Measurements from ENCODE around the gene TECR.

TECR gene

DNA sequence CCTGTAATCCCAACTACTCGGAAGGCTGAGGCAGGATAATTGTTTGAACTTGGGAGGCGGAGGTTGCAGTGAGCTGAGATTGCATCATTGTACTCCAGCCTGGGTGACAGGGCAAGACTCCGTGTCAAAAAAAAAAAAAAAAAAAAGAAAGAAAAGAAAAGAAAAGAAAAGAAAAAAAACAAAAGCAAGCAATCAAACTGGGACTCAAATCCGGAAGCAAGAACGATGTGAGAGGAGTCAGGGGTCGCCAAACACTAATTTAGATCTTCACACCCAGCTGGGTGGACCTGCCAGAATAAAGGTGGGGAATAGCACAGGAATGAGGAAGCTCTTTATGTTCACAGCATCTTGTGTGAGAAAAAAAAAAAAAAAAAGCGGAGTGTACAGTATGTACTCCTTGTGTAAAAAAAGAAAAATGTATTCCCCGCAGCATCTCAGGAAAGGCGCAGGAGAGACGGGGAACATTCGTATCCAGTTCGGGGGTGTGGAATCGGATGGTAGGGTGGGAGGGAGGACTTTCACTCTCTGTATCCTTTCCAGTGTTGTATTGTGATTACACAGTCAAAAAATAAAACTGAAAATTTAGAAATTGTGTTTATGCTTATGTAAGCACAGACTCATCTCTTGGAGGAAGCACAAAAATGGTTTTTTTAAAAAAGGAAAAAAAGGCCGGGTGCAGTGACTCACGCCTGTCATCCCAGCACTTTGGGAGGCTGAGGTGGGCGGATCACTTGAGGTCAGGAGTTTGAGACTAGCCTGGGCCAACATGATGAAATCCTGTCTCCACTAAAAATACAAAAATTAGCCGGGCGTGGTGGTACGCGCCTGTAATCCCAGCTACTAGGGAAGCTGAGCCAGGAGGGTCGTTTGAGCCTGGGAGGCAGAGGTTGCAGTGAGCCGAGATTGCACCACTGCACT lies 18.8 kb upstream of the TECR start:
- no peak for DNase-seq (ENCODE audit: low read depth in 2 of 2)

DNA sequence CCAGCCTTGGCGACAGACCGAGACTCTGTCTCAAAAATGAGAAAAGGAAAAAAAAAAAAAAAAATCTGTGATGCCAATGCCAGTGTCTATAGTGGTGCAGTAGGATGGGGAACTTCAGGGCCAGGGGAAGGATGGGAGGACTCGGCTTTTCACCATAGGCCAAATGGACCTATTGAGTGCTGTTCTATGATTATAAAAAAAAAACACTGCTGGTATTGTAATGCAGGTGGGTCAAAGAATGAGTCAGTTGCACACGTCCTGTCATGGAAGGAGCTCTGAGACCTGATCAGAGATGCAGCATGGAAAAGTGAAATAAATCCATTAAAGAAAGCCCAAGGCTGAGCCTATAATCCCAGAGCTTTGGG lies 18.2 kb upstream of the TECR start:
- no peak for DNase-seq (ENCODE audit: low read depth in 2 of 2)

DNA sequence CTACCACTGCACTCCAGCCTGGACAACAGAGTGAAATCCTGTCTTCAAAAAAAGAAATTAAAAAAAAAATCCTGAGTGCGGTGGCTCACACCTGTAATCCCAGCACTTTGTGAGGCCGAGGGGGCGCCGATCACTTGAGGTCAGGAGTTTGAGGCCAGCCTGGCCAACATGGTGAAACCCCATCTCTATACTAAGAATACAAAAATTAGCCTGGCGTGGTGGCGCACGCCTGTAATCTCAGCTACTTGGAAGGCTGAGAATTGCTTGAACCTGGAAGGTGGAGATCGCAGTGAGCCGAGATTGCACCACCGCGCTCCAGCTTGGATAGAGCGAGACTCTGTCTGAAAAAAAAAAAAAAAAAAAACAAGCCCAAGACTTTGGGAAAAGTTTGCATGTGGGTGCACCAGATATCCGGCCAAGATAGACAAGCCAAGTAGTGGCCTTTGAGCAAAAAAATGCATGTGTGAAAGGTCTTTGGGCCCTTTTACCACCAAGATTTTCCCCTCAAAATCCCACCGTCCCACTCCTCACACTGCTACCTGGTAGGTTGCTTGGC lies 16.9 kb upstream of the TECR start:
- DNase-seq (ENCODE audit: low read depth in 2 of 2): no peak

DNA sequence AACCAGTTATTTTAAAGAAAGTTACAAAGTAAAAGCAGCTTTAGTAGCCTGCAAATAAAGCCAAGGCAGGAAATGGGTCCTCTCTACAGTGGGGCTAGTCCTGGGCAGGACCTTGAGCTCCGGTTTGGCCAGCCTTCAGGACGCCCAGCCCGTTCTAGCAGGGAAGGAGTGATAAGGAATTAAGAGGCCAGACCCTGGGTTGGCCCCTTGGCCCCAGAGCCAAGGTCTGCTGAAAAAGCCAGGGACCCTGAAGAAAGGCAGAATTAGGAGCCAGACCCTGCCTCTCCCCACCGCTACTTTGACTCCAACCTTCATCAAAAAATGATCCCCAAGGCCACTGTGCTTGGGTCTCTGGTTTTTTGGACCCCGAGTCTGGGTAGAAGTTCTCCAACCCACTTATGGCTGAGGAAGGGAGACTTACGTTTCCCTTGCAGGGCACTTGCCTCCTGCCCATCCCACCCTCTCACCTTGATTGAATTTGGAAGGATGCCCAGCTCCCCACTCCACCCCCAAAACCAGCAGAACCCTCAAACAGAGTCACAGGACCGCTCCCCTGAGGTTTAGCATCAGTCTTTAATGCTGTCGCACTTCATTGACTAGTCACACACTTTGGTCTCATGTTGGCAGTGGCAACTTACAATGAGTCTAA lies 15.1 kb upstream of the TECR start:
- no peak for DNase-seq (ENCODE audit: low read depth in 2 of 2)

DNA sequence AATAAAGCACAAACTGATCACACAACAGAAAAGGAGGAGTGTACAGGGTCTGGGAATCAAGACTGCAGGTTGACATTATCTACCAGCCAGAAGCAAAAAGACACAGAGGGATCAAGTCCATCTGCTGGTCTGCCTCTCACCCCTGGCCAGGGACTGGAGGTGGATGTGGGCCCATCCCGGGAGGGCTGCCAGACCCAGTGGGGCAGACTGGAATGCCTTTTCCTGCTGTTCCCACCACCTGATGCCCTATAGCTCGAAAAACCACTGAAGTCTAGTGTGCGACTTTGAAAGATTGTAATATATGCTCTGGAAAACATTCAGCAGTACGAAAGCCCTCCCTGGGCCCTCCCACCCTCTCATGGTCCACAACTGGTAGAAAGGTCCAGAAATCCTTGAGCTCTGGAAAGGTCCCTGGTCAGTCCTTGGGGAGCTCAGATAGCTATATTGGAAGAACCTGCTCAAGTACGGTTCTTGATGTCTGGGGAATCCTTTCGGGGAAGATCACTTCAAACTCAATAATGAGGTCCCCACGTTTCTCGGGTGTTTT lies 13.8 kb upstream of the TECR start:
- DNase-seq (ENCODE audit: low read depth in 2 of 2): no peak

DNA sequence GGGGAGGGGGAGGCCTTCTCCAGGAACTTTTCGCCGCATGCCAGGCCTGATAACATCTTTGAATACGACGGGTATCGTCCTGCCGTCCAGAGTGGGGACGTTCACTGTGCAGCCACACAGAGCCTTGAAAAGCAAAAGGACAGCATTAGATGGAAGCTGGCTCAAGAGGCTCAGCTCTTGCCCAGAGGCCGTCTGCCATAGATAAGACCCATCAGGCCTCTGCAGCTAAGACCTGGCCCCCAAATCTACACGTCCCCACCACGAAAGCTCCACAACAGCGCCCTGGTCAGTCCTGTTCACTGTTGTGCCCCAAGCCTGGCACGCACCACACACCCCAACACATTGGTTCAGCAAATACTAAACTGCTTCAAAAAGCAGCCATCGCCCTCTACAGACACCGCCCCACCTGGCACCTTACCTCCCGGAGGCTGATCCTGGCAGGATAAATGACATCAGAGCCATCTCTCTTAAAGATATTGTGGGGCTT lies 13.3 kb upstream of the TECR start:
- DNase-seq (ENCODE audit: low read depth in 2 of 2): no peak

DNA sequence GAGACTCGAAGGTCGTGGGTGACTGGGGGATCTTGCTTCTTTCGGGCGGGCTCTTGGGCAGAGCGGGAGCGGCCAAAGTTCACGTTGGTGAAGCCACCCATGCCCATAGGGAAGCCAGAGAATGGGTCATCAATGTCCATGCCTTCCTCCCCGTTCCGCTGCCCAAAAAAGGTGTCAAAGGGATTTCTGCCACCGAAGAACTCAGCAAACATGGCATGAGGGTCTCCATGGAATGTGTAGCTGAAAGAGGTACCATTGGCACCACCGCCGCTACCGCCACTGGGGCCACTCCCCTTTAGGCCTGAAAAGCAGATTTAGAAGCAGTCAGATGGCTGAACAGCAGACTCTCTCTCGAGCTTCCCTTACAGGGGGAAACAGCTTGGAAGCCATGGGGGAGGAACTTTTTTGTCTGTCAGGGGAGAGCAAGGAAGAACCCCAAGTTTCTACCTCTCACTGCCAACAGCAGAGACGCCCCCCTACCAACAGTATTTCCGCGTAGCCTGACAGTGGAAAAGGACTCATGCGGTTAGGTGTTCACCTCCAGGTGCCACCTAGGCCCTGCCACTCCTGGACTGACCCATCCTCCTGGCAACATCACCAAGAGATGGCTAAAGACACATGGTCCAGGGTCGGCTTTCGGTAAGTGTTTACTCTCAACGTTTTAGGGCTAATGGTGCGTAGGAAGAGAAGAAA lies 12.5 kb upstream of the TECR start:
- no peak for DNase-seq (ENCODE audit: low read depth in 2 of 2)

DNA sequence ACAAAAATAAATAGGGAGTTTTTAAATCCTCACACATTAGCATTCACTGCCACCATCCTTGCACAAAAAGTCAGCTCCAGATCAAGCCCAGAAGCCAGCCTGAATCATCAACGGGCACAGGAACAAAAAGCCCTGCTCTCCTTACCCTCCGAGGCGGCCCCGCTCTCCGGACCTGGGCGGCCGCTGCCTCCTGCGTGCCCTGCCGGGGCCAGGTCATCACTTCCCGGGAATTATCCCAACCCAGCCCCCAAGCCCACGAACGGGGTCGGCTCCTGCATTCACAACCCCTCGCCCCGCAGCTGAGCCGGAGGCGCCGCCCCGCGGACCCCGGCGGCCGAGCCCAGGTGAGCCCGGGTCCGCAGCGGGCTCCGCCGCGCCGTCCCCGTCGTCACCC lies 12.0 kb upstream of the TECR start:
- no peak for DNase-seq (ENCODE audit: low read depth in 2 of 2)

DNA sequence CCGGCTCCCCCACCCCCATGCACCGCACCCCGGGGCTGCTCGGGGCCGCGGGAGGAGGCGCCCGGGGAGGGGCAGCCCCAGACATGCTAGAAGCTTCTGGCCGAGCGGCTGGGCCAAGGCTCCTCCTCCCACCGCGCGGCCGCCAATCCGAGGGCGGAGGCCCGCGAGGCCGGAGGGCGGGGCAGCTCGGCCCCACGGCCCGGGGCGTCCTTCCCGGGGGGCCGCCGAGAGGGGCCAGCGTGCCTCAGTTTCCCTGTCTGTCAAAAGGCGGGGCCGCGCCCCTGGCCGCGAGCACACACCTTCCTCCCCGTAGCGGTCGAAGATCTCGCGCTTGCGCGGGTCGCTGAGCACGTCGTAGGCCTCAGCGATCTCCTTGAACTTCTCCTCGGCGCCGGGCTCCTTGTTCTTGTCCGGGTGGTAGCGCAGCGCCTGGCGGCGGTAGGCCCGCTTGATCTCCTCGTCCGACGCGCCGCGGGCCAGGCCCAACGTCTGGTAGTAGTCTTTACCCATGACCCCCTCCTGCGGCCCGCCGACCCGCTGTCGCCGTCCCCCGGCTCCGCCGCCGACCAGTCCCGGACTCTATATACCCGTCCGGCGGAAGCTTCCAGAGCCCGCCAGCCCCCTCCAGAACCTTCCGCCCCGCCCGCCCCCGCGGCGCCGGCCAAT lies 11.4 kb upstream of the TECR start, which contains the start of gene DNAJB1:
TSS of gene DNAJB1 (minus strand) at position 558 of the 666 bp plus-strand sequence. CDS start at position 510, 48 bp downstream.
- DNase-seq (ENCODE audit: low read depth in 2 of 2): peak; percentile 52 to 57

DNA sequence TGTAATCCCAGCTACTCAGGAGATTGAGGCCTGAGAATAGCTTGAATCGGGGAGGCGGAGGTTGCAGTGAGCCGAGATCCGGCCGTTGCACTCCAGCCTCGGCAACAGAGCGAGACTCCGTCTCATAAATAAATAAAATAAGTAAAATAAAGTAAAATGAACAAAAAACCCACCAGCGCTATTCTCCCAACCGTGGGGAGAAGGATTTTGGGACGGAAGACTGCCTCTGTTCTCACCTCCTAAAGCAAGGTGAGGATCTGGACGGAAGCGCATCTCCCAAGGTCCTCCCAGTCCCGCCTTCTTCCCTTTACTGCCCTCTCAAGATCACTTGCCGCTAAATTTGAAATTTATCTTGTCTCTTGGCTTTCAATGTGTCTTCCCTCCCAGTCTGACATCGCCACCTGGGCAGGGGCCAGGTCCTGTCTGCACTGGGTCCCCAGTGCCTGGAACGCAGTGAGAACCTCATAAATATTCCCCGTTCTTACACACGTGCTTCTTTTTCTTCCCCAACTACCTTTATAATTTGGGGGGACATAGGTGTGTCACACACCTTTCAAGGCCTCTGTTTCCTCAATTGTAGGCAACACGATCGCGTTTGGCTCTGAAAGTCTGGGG lies 10.0 kb upstream of the TECR start:
- DNase-seq (ENCODE audit: low read depth in 2 of 2): no peak

DNA sequence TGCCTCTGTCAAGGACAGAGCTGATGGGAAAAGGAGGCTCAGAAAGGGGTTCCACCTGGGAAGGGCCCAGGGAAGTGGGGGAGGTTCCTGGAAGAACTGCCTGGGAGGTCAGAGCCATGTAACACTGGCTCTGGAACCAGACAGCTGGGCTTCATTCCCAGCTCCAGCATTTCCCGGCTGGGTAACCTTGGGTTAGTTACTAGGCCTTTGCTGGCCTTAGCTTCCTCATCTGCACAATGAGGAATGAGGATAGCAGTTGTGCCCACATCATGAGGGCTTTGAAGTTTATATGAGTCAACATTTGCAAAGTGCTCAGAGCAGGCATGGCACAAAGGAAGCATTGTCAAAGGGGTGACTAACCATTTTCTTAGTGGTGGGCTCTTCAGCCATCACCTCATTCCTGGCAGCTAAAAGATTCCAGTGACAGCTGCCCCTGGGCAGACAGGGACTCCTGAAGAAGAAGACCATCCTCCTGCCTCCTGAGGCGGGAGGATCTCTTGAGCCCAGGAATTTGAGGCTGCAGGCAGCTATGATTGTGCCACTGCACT lies 9.5 kb upstream of the TECR start:
- DNase-seq (ENCODE audit: low read depth in 2 of 2): no peak

DNA sequence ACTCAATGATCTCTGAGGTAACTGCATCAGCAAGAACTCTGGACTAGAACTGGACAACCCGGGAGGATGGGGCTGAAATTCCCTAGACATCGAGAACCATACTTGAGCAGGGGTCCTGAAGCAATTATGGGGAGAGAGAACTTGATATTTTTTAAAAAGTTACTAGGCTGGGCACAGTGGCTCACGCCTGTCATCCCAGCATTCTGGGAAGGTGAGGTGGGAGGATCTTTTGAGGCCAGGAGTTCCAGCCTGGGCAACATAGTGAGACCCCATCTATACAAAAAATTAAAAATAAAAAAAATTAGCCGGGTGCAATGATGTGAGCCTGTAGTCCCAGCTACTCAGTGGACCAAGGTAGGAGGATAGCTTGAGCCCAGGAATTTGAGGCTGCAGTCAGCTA lies 8.9 kb upstream of the TECR start:
- no peak for DNase-seq (ENCODE audit: low read depth in 2 of 2)

DNA sequence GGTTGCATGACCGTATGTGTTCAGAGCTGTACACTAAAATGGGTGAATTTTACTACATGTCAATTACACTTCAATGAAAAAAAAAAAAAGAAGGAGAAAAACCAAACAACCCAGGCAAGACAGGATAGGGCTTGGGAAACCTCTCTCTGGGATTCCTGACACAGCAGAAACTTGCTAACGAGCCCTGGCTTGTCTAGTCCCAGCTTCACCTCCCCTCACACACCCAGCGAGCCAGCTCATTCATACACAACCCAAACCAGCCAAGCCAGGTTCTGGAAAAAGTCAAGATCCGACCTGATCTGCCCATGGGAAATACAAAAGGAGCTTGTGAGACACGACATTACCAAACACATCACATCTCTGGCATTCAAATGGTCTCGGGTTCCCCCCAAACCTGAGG lies 3.7 kb upstream of the TECR start:
- no peak for DNase-seq (ENCODE audit: low read depth in 2 of 2)

DNA sequence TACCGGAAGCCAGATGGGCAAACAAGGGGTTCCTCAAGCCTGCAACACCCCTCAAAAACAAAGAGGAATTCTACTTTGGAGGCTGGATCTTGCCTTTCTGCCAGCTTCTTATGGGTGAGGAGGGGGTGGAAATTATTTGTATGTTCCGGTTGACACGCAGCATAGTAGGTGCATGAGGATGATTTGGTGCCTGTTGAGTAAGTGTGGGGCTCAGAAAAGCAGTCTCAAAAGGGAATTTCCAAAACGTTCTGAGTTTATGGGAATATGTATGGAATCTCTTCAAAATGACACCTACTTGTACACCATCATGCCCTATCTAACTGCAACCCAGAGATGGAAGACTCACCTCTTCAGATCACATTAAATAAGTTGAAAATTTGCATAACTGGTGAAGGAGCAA lies 3.0 kb upstream of the TECR start:
- no peak for DNase-seq (ENCODE audit: low read depth in 2 of 2)

DNA sequence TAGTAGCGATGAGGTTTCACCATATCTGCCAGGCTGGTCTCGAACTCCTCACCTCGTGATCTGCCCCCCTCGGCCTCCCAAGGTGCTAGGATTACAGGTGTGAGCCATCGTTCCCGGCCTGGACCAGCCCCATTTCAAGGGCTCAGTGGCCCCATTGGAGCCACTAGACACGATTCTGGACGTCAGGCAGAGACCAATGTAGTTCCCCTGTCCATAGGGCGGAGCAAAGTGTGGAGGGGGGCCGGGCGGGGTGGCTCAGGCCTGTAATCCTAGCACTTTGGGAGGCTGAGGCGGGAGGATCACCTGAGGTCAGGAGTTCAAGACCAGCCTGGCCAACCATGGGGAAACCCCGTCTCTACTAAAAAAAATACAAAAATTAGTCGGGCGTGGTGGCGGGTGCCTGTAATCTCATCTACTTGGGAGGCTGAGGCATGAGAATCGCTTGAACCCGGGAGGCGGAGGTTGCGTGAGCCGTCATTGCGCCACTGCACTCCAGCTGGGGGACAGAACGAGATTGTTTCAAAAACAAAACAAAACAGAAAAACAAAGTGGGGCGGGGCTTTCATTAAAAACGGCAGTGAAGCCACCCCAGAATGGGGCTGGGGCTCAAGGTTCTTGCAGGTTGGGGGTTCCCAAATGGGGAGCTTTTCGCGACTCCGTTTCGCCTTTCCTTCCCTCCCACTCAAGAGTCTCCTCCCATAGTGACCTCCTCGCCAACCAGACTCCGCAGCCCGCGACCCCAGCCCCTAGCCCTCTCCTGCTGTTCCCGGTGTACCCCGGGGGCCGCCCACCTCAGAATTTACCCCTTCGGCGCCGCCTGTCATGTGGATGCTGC lies 758 bp upstream of the TECR start:
- no peak for DNase-seq (ENCODE audit: low read depth in 2 of 2)

DNA sequence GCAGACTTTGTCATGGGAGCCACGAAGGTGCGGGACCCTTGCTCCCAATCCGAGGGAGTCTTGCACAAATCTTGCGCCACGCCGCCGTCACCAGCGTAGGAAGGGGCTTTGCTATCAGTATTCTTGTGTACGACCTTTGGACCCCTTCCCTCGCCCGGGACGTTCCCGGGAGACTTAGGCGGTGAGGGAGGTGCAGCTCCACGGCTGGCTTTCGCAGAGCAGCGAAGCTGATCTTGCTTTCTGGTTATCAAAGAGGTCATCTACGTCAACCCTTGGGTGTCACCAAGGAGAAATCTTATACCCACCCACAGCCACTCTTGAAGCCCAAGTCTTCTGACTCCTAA lies 583 bp downstream of the TECR start:
- DNase-seq (ENCODE audit: low read depth in 2 of 2): no peak

DNA sequence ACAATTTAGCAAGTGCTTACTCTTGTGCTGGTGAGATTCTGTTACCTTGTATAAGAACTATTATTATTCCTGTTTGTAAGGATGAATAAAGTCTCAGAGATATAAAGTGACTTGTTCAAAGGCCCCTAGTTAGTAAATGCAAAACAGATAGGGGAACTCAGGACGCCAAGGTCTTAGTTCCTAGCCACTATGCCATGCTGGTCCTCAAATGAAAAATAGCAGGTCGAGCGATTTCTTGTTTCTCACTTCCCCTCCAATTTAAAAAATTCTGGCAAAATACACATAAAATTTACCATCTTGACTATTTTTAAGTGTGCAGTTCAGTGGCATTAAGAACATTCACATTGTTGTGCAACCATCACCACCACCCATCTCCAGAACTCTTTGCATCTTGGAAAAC lies 1.1 kb downstream of the TECR start:
- DNase-seq (ENCODE audit: low read depth in 2 of 2): no peak

DNA sequence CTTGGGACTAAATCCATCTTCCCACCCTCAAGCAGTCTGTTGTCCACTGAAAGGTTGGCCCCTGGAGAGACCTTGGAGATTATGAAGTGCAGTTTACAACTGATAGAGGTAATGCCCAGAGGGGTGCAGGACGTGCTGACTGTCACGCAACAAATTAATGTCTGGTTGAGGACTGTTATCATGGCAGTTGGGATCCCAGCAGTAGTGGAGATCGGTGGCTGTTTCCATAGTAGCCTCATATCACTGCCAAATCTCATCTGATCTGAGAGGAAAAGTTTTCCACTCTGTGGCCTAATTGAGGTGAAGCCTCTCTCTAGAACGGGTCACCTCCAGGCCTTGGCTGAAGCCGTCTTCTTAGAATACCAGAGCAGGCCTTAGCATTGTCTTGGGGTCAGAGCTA lies 4.1 kb downstream of the TECR start:
- no peak for DNase-seq (ENCODE audit: low read depth in 2 of 2)

DNA sequence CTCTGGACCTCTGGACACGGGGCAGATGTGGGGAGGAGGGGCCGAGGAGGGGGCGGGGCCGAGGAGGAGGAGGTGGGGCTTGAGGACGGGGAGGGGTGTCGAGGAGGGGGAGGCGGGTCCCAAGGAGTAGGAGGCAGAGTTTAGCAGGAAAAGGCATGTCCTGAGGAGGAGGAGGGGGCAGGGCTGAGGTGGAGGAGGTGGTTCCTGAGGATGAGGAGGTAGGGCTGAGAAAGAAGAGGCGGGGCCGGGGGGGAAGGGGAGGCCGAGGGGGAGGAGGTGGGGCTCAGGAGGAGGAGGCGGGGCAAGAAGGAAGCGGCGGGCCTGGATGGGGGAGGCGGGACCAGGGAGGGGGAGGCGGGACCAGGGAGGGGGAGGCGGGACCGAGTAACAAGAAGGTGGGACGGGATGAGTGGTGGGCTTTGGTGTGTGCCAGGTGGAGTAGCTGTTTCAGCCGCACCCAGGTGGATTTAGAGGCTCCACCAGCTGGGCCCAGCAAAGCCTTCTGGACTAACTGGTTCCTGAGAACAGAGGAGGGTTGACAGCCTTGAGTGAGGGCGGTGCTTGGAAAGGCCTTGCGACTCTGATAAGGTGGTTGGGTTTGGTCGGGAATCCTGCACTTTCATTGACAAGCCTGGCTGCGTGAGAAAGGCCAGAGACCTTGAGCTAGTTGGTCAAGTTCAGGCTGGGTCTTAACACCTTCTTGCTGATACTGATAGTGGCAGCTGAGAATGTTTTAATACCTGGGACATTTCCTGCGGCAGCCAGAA lies 7.7 kb downstream of the TECR start:
- DNase-seq (ENCODE audit: low read depth in 2 of 2): peak in 1 of 2 experiments; percentile 43

Measured in stimulated activated CD4-positive, alpha-beta T cell treated with anti-CD3 and anti-CD28 coated beads, Interleukin-12 subunit alpha, Interleukin-12 subunit beta, amount 100 ng/mL, for 24 hours (primary cell).